GM21825 (cell line): ENCODE results near the gene FIZ1.

ENCODE experiments used
- ATAC-seq: cut with Tn5 transposase; IDR thresholded peaks from one replicate; pipeline ENCODE4 v1.9.1; 2021; ENCODE audit warnings: mild to moderate bottlenecking, moderate library complexity; ENCODE audit not compliant: unreplicated experiment

The FIZ1 gene

GRCh38 chr19:55635856-55636440 is 36.6 kb upstream of the FIZ1 start:
- no peak for ATAC-seq

- ATAC-seq: no peak
These were observed 36.0 kb upstream of the FIZ1 start for GRCh38 chr19:55635334-55635717.

GRCh38 chr19:55633861-55634260 is 34.5 kb upstream of the FIZ1 start:
- no peak for ATAC-seq

- ATAC-seq: no peak
These were observed 33.1 kb upstream of the FIZ1 start for GRCh38 chr19:55632463-55632834.

- ATAC-seq: no peak
These were observed 27.0 kb upstream of the FIZ1 start for GRCh38 chr19:55626350-55626749.

- ATAC-seq: no peak
These were observed 25.6 kb upstream of the FIZ1 start for GRCh38 chr19:55625004-55625326.

GRCh38 chr19:55624109-55625003 is 25.0 kb upstream of the FIZ1 start, which contains the start of gene ZNF784:
Gene ZNF784, minus strand, starts transcription at chr19:55624566. Its CDS starts 5 bp downstream, at chr19:55624561.
- peak; percentile 49 for ATAC-seq

- ATAC-seq: no peak
These were observed 24.2 kb upstream of the FIZ1 start for GRCh38 chr19:55623561-55623960.

GRCh38 chr19:55623130-55623529 is 23.8 kb upstream of the FIZ1 start:
- no peak for ATAC-seq

GRCh38 chr19:55622242-55622969 is 23.1 kb upstream of the FIZ1 start:
- no peak for ATAC-seq

GRCh38 chr19:55621673-55622231 is 22.4 kb upstream of the FIZ1 start:
- ATAC-seq: no peak

- ATAC-seq: no peak
These were observed 21.9 kb upstream of the FIZ1 start for GRCh38 chr19:55621205-55621672.

GRCh38 chr19:55620410-55621204 is 21.3 kb upstream of the FIZ1 start:
- ATAC-seq: no peak

- ATAC-seq: no peak
These were observed 20.0 kb upstream of the FIZ1 start for GRCh38 chr19:55619286-55619685.

GRCh38 chr19:55618426-55618825 is 19.1 kb upstream of the FIZ1 start:
- no peak for ATAC-seq

GRCh38 chr19:55617426-55617825 is 18.1 kb upstream of the FIZ1 start:
- ATAC-seq: no peak

GRCh38 chr19:55616395-55616875 is 17.1 kb upstream of the FIZ1 start:
- no peak for ATAC-seq

- no peak for ATAC-seq
These were observed 16.5 kb upstream of the FIZ1 start for GRCh38 chr19:55615543-55616394.

- ATAC-seq: no peak
These were observed 15.6 kb upstream of the FIZ1 start for GRCh38 chr19:55614711-55615542.
